Measurements from ENCODE around the gene ELF2.

GRCh38 chr4:139126898-139127297 is 50.1 kb downstream of the ELF2 start:
- TF ChIP-seq CTCF (tag by site-specific recombination; IDR thresholded peaks at IDR 0.05): no peak
- TF ChIP-seq YY1 (tag by site-specific recombination; IDR thresholded peaks at IDR 0.05): no peak
- no peak for TF ChIP-seq ZNF548 (tag by site-specific recombination; IDR thresholded peaks at IDR 0.05)
- no peak for TF ChIP-seq ZNF391 (tag by site-specific recombination; IDR thresholded peaks at IDR 0.05; ENCODE audit: borderline replicate concordance, low read depth)
- TF ChIP-seq ZSCAN18 (tag by site-specific recombination; IDR thresholded peaks at IDR 0.05): no peak
- no peak for TF ChIP-seq PBX3 (CRISPR knock-in tag; IDR thresholded peaks at IDR 0.05)
- no peak for TF ChIP-seq ZNF132 (tag by site-specific recombination; IDR thresholded peaks at IDR 0.05; ENCODE audit: borderline replicate concordance)
- TF ChIP-seq ZBTB26 (tag by site-specific recombination; optimal IDR thresholded peaks at IDR 0.05): no peak
- no peak for TF ChIP-seq ZNF121 (tag by site-specific recombination; IDR thresholded peaks at IDR 0.05)
- no peak for TF ChIP-seq ZNF777 (tag by site-specific recombination; IDR thresholded peaks at IDR 0.05; ENCODE audit: borderline replicate concordance)
- no peak for TF ChIP-seq ZNF747 (tag by site-specific recombination; IDR thresholded peaks at IDR 0.05)
